ENCODE results near the gene JMJD8.

DNA sequence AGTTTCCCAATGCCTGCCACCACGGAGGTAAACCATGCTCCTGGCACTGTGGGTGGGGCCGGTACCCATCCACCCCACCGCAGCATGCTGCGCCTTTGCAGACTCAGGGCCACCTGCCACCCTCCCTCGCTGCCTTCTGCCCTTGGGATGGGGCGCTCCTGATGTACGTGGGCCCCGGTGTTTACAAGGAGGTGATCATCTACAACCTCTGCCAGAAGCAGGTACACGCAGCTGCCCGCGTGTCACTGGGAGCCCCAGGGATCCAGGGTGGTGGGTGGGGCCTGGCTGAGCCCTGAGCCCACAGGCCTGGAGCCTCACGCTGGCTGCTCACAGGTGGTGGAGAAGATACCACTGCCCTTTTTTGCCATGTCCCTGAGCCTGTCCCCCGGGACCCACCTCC is 17.6 kb downstream of the JMJD8 start:
- TF ChIP-seq, protein P1, sequence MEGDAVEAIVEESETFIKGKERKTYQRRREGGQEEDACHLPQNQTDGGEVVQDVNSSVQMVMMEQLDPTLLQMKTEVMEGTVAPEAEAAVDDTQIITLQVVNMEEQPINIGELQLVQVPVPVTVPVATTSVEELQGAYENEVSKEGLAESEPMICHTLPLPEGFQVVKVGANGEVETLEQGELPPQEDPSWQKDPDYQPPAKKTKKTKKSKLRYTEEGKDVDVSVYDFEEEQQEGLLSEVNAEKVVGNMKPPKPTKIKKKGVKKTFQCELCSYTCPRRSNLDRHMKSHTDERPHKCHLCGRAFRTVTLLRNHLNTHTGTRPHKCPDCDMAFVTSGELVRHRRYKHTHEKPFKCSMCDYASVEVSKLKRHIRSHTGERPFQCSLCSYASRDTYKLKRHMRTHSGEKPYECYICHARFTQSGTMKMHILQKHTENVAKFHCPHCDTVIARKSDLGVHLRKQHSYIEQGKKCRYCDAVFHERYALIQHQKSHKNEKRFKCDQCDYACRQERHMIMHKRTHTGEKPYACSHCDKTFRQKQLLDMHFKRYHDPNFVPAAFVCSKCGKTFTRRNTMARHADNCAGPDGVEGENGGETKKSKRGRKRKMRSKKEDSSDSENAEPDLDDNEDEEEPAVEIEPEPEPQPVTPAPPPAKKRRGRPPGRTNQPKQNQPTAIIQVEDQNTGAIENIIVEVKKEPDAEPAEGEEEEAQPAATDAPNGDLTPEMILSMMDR (IDR thresholded peaks at IDR 0.05; ENCODE audit: low read length) = no peak
- TF ChIP-seq EZH2phosphoT487 (IDR thresholded peaks at IDR 0.05; ENCODE audit: low read length) = no peak

Measured in MM.1S (cell line).